WTC11 (cell line): Measurements from ENCODE around the gene SFXN1. TPM values are rescaled to one million over a fixed set of nuclear protein-coding genes. Genes with fewer than 3 reads are reported as not detected.

Experiments
- ATAC-seq: fragments of 200-7000 bp; cut with Tn5 transposase; 2 replicates; pipeline ENCODE4 v1.10.0; 2021; ENCODE audit warnings: mild to moderate bottlenecking, moderate library complexity
- CTCF ChIA-PET: fragments of 300-600 bp; sonication (Branson Sonifier 250); formaldehyde crosslinking; loops from one replicate; lab custom pipeline; 2021; ENCODE audit warnings: antibody characterized with exemption; lab: Charles Lee
- POLR2A ChIA-PET: fragments of 350-600 bp; sonication (Branson Sonifier 250); formaldehyde crosslinking; loops from one replicate; lab custom pipeline; 2021; ENCODE audit warnings: antibody characterized with exemption; lab: Charles Lee
- DNase-seq: peaks from one replicate; pipeline ENCODE4 v3.0.0; 2021; ENCODE audit warnings: low spot score
- H3K27ac Mint-ChIP-seq: 2 replicates; pipeline ENCODE4 v1.8.0; 2021; ENCODE audit warnings: mixed read lengths
- H3K27me3 Mint-ChIP-seq: 2 replicates; pipeline ENCODE4 v1.8.0; 2021; ENCODE audit warnings: low read depth, mild to moderate bottlenecking, moderate library complexity, mixed read lengths
- H3K36me3 Mint-ChIP-seq: 2 replicates; pipeline ENCODE4 v1.8.0; 2021; ENCODE audit warnings: mixed read lengths
- H3K4me1 Mint-ChIP-seq: 2 replicates; pipeline ENCODE4 v1.8.0; 2022; ENCODE audit warnings: mixed read lengths
- H3K4me3 Mint-ChIP-seq: 2 replicates; pipeline ENCODE4 v1.8.0; 2021; ENCODE audit warnings: mild to moderate bottlenecking, moderate library complexity, mixed read lengths
- H3K9me3 Mint-ChIP-seq: 2 replicates; pipeline ENCODE4 v1.8.0; 2021; ENCODE audit warnings: mixed read lengths
- ATF3 ChIP-seq: sonication (generic); formaldehyde crosslinking; conservative IDR thresholded peaks from 2 replicates; pipeline ENCODE4 v1.8.1; 2022; ENCODE audit warnings: mild to moderate bottlenecking, missing genetic modification reagents
- CREB1 ChIP-seq: sonication (generic); formaldehyde crosslinking; IDR thresholded peaks from 2 replicates; pipeline ENCODE4 v1.8.0; 2023; ENCODE audit warnings: mild to moderate bottlenecking, missing genetic modification reagents
- FOXP1 ChIP-seq: sonication (generic); formaldehyde crosslinking; IDR thresholded peaks from 2 replicates; pipeline ENCODE4 v1.8.0; 2022; ENCODE audit warnings: missing genetic modification reagents, mild to moderate bottlenecking, moderate library complexity, borderline replicate concordance
- MLX ChIP-seq: sonication (generic); formaldehyde crosslinking; IDR thresholded peaks from 2 replicates; pipeline ENCODE4 v1.8.1; 2023; ENCODE audit warnings: mild to moderate bottlenecking, missing genetic modification reagents, moderate library complexity
- NFATC4 ChIP-seq: fragments of 250-450 bp; sonication (Bioruptor Pico); IDR thresholded peaks from 2 replicates; pipeline ENCODE4 v1.9.0; 2021; ENCODE audit warnings: mild to moderate bottlenecking
- STAT6 ChIP-seq: sonication (generic); formaldehyde crosslinking; conservative IDR thresholded peaks from 2 replicates; pipeline ENCODE4 v1.8.1; 2023; ENCODE audit warnings: mild to moderate bottlenecking, low read depth, missing genetic modification reagents, moderate library complexity
- ZNF423 ChIP-seq: fragments of 250-450 bp; sonication (Bioruptor Pico); IDR thresholded peaks from 2 replicates; pipeline ENCODE4 v2.1.2; 2022; ENCODE audit warnings: mild to moderate bottlenecking, moderate library complexity
- total RNA-seq: library from RNA; stranded (reverse); gene quantifications from 3 replicates; pipeline ENCODE4 v1.2.3, GENCODE V29; 2021
- TF ChIP-seq, protein P1 (sequence below): sonication (generic); formaldehyde crosslinking; IDR thresholded peaks from 2 replicates; pipeline ENCODE4 v1.8.0; 2022; ENCODE audit warnings: mild to moderate bottlenecking, missing genetic modification reagents
- TF ChIP-seq, protein P2 (sequence below): sonication (generic); formaldehyde crosslinking; IDR thresholded peaks from 2 replicates; pipeline ENCODE4 v1.8.0; 2022; ENCODE audit warnings: mild to moderate bottlenecking, missing genetic modification reagents

Gene SFXN1
- total RNA-seq, 1 experiment from 2014 or later = 82.9 TPM

DNA sequence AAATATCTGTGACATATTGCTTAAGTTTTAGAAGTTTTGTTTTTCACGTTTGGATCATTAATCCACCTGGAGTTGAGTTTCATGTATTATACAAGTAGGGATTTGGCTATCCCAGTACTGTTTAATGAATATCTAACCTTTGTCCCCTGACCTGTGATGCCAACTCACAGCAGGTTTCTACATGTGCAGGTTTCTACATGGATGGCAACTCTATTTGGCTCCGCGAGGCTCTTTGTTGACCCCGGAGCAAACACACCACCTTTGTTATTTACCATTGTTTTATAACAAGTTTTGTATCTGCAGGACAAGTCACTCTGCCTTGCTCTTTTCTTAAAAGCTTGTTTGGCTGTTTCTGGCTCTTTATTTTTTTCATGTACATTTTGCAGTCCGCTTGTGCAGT, 920 bp upstream of the SFXN1 start (continued):
- no peak for TF ChIP-seq FOXP1

GRCh38 chr5:175478008-175478383, 364 bp upstream of the SFXN1 start:
- ATAC-seq = no peak

DNA sequence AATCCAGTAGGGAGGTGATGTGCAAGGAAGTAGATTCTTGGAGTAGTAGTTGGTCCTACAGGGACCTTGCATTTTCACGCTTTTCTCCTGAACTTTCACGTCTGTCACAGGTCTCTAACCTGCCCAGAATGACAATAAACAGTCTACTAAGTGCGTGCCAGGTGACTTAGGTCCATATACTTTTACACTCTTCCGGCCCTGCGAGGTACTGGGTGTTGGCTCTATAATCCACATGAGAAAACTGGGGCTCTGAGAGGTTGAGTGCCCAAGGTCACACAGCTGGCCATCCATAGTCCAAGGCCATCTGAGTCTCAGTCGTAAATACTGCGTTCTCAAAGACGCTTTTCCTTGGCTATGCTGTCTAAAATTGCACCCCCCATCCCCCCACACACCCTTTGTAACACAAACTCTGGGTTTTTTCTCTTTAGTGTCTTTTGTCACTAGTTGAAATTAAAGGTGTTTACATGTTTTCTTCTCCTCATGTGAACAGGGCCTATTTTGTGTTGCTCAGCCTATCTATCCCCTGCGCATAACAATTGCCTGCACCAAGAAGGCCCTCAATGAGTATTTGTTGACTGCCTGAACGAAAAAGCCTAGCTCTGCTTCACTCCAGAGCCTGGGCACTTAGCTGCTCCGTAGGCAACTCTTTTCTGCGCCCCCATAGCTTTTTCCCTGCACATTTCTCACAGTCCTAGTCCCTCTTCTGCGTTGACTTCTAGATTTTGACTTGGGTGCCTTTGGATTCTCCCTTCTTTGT, 943 bp downstream of the SFXN1 start:
- POLR2A ChIA-PET = no interaction called here
- H3K4me3 Mint-ChIP-seq = peak overlapping the region; percentile 92
- peak overlapping the region; percentile 78 for H3K27ac Mint-ChIP-seq
- TF ChIP-seq ATF3 (CRISPR knock-in tag) = no peak
- TF ChIP-seq, protein P1, sequence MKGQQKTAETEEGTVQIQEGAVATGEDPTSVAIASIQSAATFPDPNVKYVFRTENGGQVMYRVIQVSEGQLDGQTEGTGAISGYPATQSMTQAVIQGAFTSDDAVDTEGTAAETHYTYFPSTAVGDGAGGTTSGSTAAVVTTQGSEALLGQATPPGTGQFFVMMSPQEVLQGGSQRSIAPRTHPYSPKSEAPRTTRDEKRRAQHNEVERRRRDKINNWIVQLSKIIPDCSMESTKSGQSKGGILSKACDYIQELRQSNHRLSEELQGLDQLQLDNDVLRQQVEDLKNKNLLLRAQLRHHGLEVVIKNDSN (CRISPR knock-in tag) = 0 out of 2 replicates have a peak, but pooled peaks have one; percentile 2
- no peak for DNase-seq
- CTCF ChIA-PET = interaction anchor here (0.5 to 1.6 kb wide), 3 partner anchors 15 to 250 kb away, joined by 3 to 7 read pairs (median 4); no protein-coding TSS in a partner anchor
- peaks cover 28% of the 10 kb centered on the region for H3K27me3 Mint-ChIP-seq
- peak; percentile 13; the same call in 1 of the 2 replicates for ATAC-seq
- peaks cover 27% of the 10 kb centered on the region for H3K36me3 Mint-ChIP-seq
- H3K4me1 Mint-ChIP-seq = peaks cover 38% of the 10 kb centered on the region
- no peaks in the 10 kb centered on the region for H3K9me3 Mint-ChIP-seq

More at GRCh38 chr5:175478008-175478383, 364 bp upstream of the SFXN1 start:
- DNase-seq = no peak
- TF ChIP-seq, protein P2, sequence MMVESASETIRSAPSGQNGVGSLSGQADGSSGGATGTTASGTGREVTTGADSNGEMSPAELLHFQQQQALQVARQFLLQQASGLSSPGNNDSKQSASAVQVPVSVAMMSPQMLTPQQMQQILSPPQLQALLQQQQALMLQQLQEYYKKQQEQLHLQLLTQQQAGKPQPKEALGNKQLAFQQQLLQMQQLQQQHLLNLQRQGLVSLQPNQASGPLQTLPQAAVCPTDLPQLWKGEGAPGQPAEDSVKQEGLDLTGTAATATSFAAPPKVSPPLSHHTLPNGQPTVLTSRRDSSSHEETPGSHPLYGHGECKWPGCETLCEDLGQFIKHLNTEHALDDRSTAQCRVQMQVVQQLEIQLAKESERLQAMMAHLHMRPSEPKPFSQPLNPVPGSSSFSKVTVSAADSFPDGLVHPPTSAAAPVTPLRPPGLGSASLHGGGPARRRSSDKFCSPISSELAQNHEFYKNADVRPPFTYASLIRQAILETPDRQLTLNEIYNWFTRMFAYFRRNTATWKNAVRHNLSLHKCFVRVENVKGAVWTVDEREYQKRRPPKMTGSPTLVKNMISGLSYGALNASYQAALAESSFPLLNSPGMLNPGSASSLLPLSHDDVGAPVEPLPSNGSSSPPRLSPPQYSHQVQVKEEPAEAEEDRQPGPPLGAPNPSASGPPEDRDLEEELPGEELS (CRISPR knock-in tag) = 0 out of 2 replicates have a peak, but pooled peaks have one; percentile 12
- TF ChIP-seq MLX (CRISPR knock-in tag) (no peak), NFATC4 (no peak)
- ChIA-PET CTCF (interaction anchor here (0.5 to 5.0 kb wide), 7 partner anchors 11 to 568 kb away, joined by 3 to 44 read pairs (median 4); no protein-coding TSS in a partner anchor), POLR2A (interaction anchor here (1.0 kb wide), 1 partner anchor 14 kb away, joined by 3 read pairs; no protein-coding TSS in a partner anchor)
- Mint-ChIP-seq H3K27me3 (peaks cover 32% of the 10 kb centered on the region), H3K9me3 (no peaks in the 10 kb centered on the region), H3K36me3 (peaks cover 23% of the 10 kb centered on the region), H3K4me1 (peaks cover 29% of the 10 kb centered on the region), H3K27ac (no peak overlapping the region), H3K4me3 (peak overlapping the region; percentile 77)

GRCh38 chr5:175483337-175483736, 5.0 kb downstream of the SFXN1 start:
- Mint-ChIP-seq H3K36me3 (peaks cover 47% of the 10 kb centered on the region), H3K27ac (no peak overlapping the region), H3K9me3 (no peaks in the 10 kb centered on the region), H3K4me1 (peaks cover 31% of the 10 kb centered on the region), H3K4me3 (no peak overlapping the region), H3K27me3 (no peaks in the 10 kb centered on the region)
- DNase-seq (no peak), ATAC-seq (no peak)
- POLR2A ChIA-PET = no interaction called here
- TF ChIP-seq STAT6 (no peak), ZNF423 (no peak), CREB1 (CRISPR knock-in tag) (no peak)
- CTCF ChIA-PET = interaction anchor here (1.0 kb wide), 1 partner anchor 50 kb away, joined by 4 read pairs; no protein-coding TSS in a partner anchor
